ENCODE measurements around the gene NR2F6. TPM values are rescaled to one million over a fixed set of nuclear protein-coding genes. Genes with fewer than 3 reads are reported as not detected.

The NR2F6 gene
- total RNA-seq, 1 donor from 2014 or later: 69.9 TPM

GRCh38 chr19:17263712-17264640, 18.3 kb upstream of the NR2F6 start:
- peak overlapping the region; percentile 92 for H3K4me3 Mint-ChIP-seq (ENCODE audit: unreplicated experiment)
- H3K27ac Mint-ChIP-seq (ENCODE audit: unreplicated experiment): peak overlapping the region; percentile 100
- H3K4me1 Mint-ChIP-seq (ENCODE audit: unreplicated experiment): peaks cover 37% of the 10 kb centered on the region
- peaks cover 25% of the 10 kb centered on the region for H3K36me3 Mint-ChIP-seq (ENCODE audit: low read depth, unreplicated experiment)
- DNase-seq (ENCODE audit: low spot score): no peak
- no peaks in the 10 kb centered on the region for H3K9me3 Mint-ChIP-seq (ENCODE audit: unreplicated experiment)
- TF ChIP-seq CTCF (IDR thresholded peaks at IDR 0.05; ENCODE audit: unreplicated experiment): no peak
- H3K27me3 Mint-ChIP-seq (ENCODE audit: unreplicated experiment): peaks cover 19% of the 10 kb centered on the region

DNA sequence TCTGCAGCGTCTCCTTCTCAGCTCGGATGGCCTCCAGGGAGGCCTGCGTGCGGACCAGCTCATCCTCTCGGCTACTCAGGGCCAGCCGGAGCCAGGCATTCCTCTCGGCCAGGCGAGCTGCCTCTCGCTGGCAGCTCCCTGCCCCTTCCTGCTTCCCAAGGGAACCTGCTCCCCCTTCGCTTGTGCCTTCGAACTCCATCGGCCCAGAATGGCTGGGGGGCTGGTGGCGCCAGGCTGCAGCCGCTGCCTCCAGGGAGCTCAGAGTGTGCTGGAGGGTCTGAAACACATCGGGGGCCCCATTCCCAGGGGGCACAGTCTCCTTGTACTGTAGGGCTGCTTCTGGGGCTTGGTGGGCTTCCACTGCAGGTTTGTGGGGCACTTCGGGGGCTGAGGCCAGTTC, 16.8 kb upstream of the NR2F6 start:
- DNase-seq (ENCODE audit: low spot score): no peak
- peaks cover 19% of the 10 kb centered on the region for H3K27me3 Mint-ChIP-seq (ENCODE audit: unreplicated experiment)
- peaks cover 29% of the 10 kb centered on the region for H3K36me3 Mint-ChIP-seq (ENCODE audit: low read depth, unreplicated experiment)
- no peak overlapping the region for H3K27ac Mint-ChIP-seq (ENCODE audit: unreplicated experiment)
- H3K4me3 Mint-ChIP-seq (ENCODE audit: unreplicated experiment): peak overlapping the region; percentile 81
- peaks cover 37% of the 10 kb centered on the region for H3K4me1 Mint-ChIP-seq (ENCODE audit: unreplicated experiment)
- H3K9me3 Mint-ChIP-seq (ENCODE audit: unreplicated experiment): no peaks in the 10 kb centered on the region
- TF ChIP-seq CTCF (IDR thresholded peaks at IDR 0.05; ENCODE audit: unreplicated experiment): no peak

DNA sequence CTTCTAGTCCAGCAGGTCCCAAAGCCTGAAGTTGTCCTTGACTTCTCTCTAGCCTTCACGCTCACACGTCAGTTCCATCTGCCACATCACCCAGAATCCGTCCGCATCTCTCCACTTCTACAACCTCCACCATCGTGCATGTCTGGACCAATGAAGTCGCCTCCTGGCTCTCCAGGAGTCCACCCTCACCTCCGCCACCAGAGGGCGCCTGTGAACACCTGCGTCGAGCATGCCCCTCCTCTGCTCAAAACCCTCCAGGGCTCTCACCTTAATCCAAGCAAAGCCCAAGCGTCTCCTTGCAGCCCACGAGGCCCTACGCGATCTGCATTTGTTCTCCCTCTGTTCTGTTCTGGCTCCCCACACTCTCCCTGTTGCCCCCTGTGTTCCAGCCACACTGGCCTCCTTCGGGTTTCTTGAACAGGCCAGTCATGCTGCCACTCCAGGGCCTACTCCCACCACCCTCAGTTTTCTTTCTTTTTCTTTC, 15.2 kb upstream of the NR2F6 start:
- Mint-ChIP-seq H3K27me3 (ENCODE audit: unreplicated experiment) (peaks cover 15% of the 10 kb centered on the region), H3K27ac (ENCODE audit: unreplicated experiment) (no peak overlapping the region), H3K36me3 (ENCODE audit: low read depth, unreplicated experiment) (peaks cover 32% of the 10 kb centered on the region), H3K4me1 (ENCODE audit: unreplicated experiment) (peaks cover 30% of the 10 kb centered on the region), H3K9me3 (ENCODE audit: unreplicated experiment) (no peaks in the 10 kb centered on the region), H3K4me3 (ENCODE audit: unreplicated experiment) (peak overlapping the region; percentile 84)
- TF ChIP-seq CTCF (IDR thresholded peaks at IDR 0.05; ENCODE audit: unreplicated experiment): peak; percentile 88
- peak; percentile 77 for DNase-seq (ENCODE audit: low spot score)

DNA sequence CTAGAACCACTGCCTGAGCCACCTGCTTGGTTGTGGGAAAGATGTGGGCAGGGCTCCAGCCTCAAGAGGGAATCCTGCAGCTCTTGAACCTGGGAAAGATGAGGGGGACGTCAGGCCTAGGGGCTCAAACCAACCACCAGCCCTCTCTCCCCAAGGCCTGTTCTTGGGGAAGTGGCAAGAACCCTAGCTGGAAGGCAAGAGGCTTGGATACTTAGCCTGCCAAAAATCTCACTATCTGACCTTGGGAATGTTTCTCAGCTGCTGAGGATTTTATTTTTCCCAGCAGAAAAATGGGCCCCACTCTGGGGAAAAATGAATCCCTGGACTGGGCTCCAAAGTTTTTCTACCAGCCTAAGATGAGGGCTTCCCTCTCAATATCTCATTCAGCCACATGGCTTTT, 14.2 kb upstream of the NR2F6 start:
- Mint-ChIP-seq H3K4me3 (ENCODE audit: unreplicated experiment) (peak overlapping the region; percentile 60), H3K27me3 (ENCODE audit: unreplicated experiment) (peaks cover 15% of the 10 kb centered on the region), H3K4me1 (ENCODE audit: unreplicated experiment) (peaks cover 30% of the 10 kb centered on the region), H3K36me3 (ENCODE audit: low read depth, unreplicated experiment) (peaks cover 34% of the 10 kb centered on the region), H3K9me3 (ENCODE audit: unreplicated experiment) (no peaks in the 10 kb centered on the region), H3K27ac (ENCODE audit: unreplicated experiment) (no peak overlapping the region)
- no peak for TF ChIP-seq CTCF (IDR thresholded peaks at IDR 0.05; ENCODE audit: unreplicated experiment)
- DNase-seq (ENCODE audit: low spot score): no peak

Measured in endothelial cell (in vitro differentiated cells).